Stimulated activated CD4-positive, alpha-beta T cell treated with anti-CD3 and anti-CD28 coated beads, Interleukin-15, amount 100 ng/mL, for 48 hours (primary cell): ENCODE data around the gene MAST4.
"Not testable (repeated sequence)": the region's sequence is repeated elsewhere in the genome, so short reads cannot be mapped to it uniquely, and the experiment has no call there.

Experiments
- DNase-seq, 2 donors: peaks; one replicate each; pipeline ENCODE4 v3.0.0-alpha.2; 2020; ENCODE audit warnings: low read depth in 2 of 2

MAST4 gene

GRCh38 chr5:67123819-67124218 lies 527.6 kb downstream of the MAST4 start:
- DNase-seq = no peak

- DNase-seq = no peak
Measured at GRCh38 chr5:67124556-67124955, 528.4 kb downstream of the MAST4 start.

GRCh38 chr5:67127347-67127895 lies 531.2 kb downstream of the MAST4 start:
- not testable (repeated sequence) for DNase-seq

GRCh38 chr5:67129768-67130167 lies 533.6 kb downstream of the MAST4 start:
- no peak for DNase-seq

- DNase-seq = no peak
Measured at GRCh38 chr5:67133217-67133616, 537.0 kb downstream of the MAST4 start.

GRCh38 chr5:67133776-67134175 lies 537.6 kb downstream of the MAST4 start:
- DNase-seq = no peak

GRCh38 chr5:67135381-67135984 lies 539.3 kb downstream of the MAST4 start:
- no peak for DNase-seq

- no peak for DNase-seq
Measured at GRCh38 chr5:67139030-67139429, 542.8 kb downstream of the MAST4 start.

- no peak for DNase-seq
Measured at GRCh38 chr5:67140413-67140812, 544.2 kb downstream of the MAST4 start.

GRCh38 chr5:67141644-67142043 lies 545.5 kb downstream of the MAST4 start:
- DNase-seq = no peak

- DNase-seq = no peak
Measured at GRCh38 chr5:67142816-67143215, 546.6 kb downstream of the MAST4 start.

GRCh38 chr5:67143549-67143948 lies 547.4 kb downstream of the MAST4 start:
- DNase-seq = no peak

GRCh38 chr5:67144183-67144639 lies 548.0 kb downstream of the MAST4 start:
- no peak for DNase-seq

GRCh38 chr5:67146574-67146973 lies 550.4 kb downstream of the MAST4 start:
- DNase-seq = no peak

- no peak for DNase-seq
Measured at GRCh38 chr5:67146981-67147380, 550.8 kb downstream of the MAST4 start.

GRCh38 chr5:67147760-67148159 lies 551.6 kb downstream of the MAST4 start:
- DNase-seq = no peak

- DNase-seq = no peak
Measured at GRCh38 chr5:67149057-67149950, 553.1 kb downstream of the MAST4 start.

GRCh38 chr5:67149951-67150523 lies 553.8 kb downstream of the MAST4 start:
- DNase-seq = no peak

- no peak for DNase-seq
Measured at GRCh38 chr5:67152400-67152799, 556.2 kb downstream of the MAST4 start.

- no peak for DNase-seq
Measured at GRCh38 chr5:67153292-67153691, 557.1 kb downstream of the MAST4 start.

- no peak for DNase-seq
Measured at GRCh38 chr5:67154556-67155206, 558.5 kb downstream of the MAST4 start.
